Activated T-cell treated with anti-CD3 and anti-CD28 coated beads, Interleukin-2, amount 50 U/mL, for 72 hours (primary cell): ENCODE data around the gene DNAJA2. TPM values are rescaled to one million over a fixed set of nuclear protein-coding genes. Genes with fewer than 3 reads are reported as not detected.
"Not testable (repeated sequence)": the region's sequence is repeated elsewhere in the genome, so short reads cannot be mapped to it uniquely, and the experiment has no call there.

Experiments used
- ATAC-seq, 2 donors: fragments of 150-1000 bp; cut with Tn5 transposase; replicated peaks in 1 of 2; 2 replicates each; pipeline ENCODE4 v1.10.0; 2021; ENCODE audit warnings: moderate library complexity in 2 of 2, mild to moderate bottlenecking in 1 of 2
- DNase-seq, 2 donors: peaks; one replicate each; pipeline ENCODE4 v3.0.0; 2021 to 2022; ENCODE audit warnings: mixed read lengths in 1 of 2
- H3K27ac Mint-ChIP-seq: one replicate; pipeline ENCODE4 v1.8.0; 2022; ENCODE audit warnings: mild to moderate bottlenecking, moderate library complexity, mixed read lengths
- H3K27me3 Mint-ChIP-seq: one replicate; pipeline ENCODE4 v1.8.0; 2022; ENCODE audit warnings: low read depth, mixed read lengths
- H3K36me3 Mint-ChIP-seq, 2 donors: one replicate each; pipeline ENCODE4 v1.8.0; 2022; ENCODE audit warnings: mixed read lengths in 2 of 2, mild to moderate bottlenecking in 1 of 2; ENCODE audit not compliant: insufficient read depth in 2 of 2
- H3K4me1 Mint-ChIP-seq: one replicate; pipeline ENCODE4 v1.8.0; 2022; ENCODE audit warnings: low read depth, mixed read lengths
- H3K4me3 Mint-ChIP-seq, 2 donors: one replicate each; pipeline ENCODE4 v1.8.0; 2022; ENCODE audit warnings: mild to moderate bottlenecking in 2 of 2, mixed read lengths in 2 of 2, moderate library complexity in 2 of 2
- H3K9me3 Mint-ChIP-seq, 2 donors: one replicate each; pipeline ENCODE4 v1.8.0; 2022; ENCODE audit warnings: mixed read lengths in 2 of 2
- total RNA-seq, 2 donors: library from RNA; stranded (reverse); gene quantifications; one replicate each; pipeline ENCODE4 v1.2.3, GENCODE V29; 2022

DNAJA2 gene
- 10 to 100 TPM; 65.2 to 65.4 TPM for total RNA-seq

DNA sequence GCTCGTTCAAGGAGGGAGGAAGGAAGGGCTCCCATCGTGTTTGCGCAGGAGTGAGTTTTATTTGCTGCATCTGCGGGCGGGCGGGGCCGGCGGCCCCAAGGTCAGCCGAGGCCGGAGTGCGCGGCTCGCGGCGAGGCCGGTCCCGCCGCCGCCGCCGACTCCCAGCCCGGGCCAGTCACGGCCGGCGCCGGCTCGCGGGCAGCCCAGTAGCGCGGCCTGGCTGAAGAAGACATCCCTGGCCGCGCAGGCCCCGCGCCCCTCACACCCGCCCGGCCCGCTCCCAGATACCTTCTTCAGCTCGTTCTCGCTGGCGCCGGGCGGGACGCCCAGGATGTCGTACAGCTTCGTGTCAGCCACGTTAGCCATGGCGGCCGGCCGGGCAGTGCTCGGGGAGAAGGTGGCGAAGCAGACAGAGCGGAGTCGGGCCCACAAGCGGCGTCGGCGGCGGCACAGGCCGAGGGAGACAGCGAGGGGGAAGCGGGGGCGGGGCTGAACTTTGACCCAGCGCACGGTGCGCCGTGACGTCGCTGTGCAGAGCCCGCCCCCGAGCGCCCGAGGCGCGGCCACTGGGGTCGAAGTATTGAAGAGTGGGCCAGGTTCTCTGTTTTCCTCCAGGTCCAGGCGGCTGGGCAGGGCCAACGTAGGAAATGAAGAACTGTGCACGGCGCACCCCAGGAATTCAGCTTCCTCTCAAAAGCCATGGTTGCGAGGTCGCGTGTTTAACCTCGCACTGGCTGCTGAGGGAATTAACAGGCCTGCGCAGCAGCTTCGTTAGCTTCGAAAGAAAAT lies at the start of gene DNAJA2:
TSS of gene DNAJA2 (minus strand) at position 468 of the 789 bp plus-strand sequence. CDS start at position 366, 102 bp downstream.
- peak within 1 kb of the TSS; percentile 98 for H3K27ac Mint-ChIP-seq
- peak; percentile 93 to 95 for ATAC-seq
- H3K4me3 Mint-ChIP-seq: peak within 1 kb of the TSS; percentile 97 to 99
- peaks cover 12 to 17% of the 10 kb centered on the region in 2 donors for H3K36me3 Mint-ChIP-seq
- peak; percentile 95 to 96 for DNase-seq
- H3K4me1 Mint-ChIP-seq: peaks cover 72% of the 10 kb centered on the region
- H3K9me3 Mint-ChIP-seq: no peaks in the 10 kb centered on the region
- H3K27me3 Mint-ChIP-seq: no peaks in the 10 kb centered on the region

DNA sequence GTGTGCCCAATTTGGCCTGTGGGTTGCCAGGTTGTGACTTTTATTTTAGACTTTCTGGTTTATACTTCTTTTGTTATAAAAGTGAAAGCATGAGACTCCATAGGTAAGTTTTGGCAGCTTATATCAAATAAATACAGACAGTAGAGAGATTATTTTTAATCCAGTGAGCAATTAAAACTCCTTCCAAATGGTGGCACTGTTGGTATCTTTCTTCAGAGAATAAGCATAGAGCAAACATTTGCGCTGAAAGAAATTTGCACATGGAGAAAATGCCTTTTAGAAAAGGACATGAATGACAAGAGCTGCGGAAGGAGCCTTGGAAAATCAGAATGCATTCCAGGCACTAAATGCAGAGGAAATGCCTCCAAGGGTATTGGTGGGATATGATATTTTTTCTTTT lies 46.1 kb upstream of the DNAJA2 start:
- Mint-ChIP-seq H3K4me1 (peaks cover 16% of the 10 kb centered on the region), H3K27ac (no peak overlapping the region), H3K36me3 (no peaks in the 10 kb centered on the region), H3K9me3 (no peaks in the 10 kb centered on the region), H3K4me3 (no peak overlapping the region), H3K27me3 (no peaks in the 10 kb centered on the region)
- ATAC-seq: no peak
- DNase-seq: no peak

DNA sequence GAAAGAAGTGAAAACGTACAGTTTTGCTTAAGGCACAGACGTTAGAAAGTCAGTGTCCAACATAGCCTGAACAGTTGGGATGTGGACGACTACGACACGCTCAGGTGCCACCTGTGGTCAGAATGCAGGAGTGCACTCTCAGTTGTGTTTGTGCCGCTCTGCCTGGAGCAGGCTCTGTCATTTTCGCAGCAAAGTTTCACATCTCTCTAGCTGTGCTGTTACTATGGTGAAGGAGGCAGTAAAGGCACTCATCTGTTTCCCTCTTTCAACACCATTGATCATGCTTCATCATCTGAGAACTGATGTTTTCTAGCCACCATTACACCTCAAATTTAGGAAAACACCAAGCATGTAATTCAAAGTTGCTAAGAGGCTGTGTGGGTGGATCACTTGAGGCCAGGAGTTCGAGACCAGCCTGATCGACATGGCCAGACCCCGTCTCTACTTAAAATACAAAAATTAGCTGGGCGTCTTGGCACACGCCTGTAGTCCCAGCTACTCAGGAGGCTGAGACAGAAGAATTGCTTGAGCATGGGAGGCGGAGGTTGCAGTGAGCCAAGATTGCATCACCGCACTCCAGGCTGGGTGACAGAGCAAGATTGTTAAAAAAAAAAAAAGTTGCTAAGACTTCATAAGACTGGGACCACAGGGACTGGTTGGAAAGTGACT lies 44.9 kb upstream of the DNAJA2 start:
- peak; percentile 47 to 56 for DNase-seq
- peaks cover 16% of the 10 kb centered on the region for H3K4me1 Mint-ChIP-seq
- no peak overlapping the region for H3K4me3 Mint-ChIP-seq
- H3K9me3 Mint-ChIP-seq: no peaks in the 10 kb centered on the region
- H3K27ac Mint-ChIP-seq: no peak overlapping the region
- peak; percentile 93 to 97 for ATAC-seq
- no peaks in the 10 kb centered on the region for H3K27me3 Mint-ChIP-seq
- H3K36me3 Mint-ChIP-seq: no peaks in the 10 kb centered on the region

DNA sequence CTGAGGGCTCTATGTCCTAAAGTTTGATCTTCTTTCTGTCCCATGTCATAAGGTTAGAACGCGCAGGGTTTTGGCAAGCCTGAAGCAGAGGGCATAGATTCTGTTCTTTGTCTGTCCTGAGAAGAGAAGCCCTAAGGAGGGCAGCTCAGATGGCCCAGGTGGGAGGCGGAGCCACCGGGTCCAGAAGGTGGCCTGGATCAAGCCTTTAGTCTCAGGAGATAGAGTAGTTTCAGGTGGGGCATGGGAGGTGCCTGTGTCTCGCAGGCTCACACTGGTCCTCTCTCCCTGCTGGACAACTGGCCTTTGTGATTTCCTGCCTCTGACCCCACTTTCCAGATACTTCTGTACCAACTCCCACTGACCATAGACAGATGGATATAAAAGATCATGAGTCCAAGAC lies 44.2 kb upstream of the DNAJA2 start:
- no peak for DNase-seq
- H3K36me3 Mint-ChIP-seq: no peaks in the 10 kb centered on the region
- H3K4me1 Mint-ChIP-seq: peaks cover 16% of the 10 kb centered on the region
- no peak overlapping the region for H3K4me3 Mint-ChIP-seq
- no peaks in the 10 kb centered on the region for H3K27me3 Mint-ChIP-seq
- H3K9me3 Mint-ChIP-seq: no peaks in the 10 kb centered on the region
- ATAC-seq: no peak
- no peak overlapping the region for H3K27ac Mint-ChIP-seq

DNA sequence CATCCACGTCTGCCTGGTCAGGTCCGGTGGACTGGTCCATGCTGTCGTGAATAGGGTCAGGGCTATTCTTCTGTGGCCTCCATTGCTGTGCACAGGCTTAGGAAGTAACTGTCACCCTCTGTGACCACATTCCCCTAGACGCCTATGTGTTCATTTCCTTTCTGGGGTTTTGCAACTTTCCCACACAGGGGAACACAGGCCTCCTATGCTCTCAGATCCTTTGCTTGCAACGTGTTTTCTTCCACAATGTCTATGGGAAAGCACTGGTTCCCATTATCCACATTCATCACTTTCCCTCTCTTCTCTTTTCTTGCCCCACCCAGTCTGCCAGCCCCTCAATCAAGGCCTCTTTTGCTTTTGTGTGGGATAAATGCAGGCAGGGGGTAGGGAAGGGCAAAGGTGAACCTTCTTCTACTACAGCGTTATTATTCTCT lies 43.2 kb upstream of the DNAJA2 start:
- no peak overlapping the region for H3K27ac Mint-ChIP-seq
- H3K4me1 Mint-ChIP-seq: peaks cover 16% of the 10 kb centered on the region
- no peaks in the 10 kb centered on the region for H3K27me3 Mint-ChIP-seq
- H3K36me3 Mint-ChIP-seq: no peaks in the 10 kb centered on the region
- peak; percentile 80 for ATAC-seq
- DNase-seq: peak in 1 of 2 donors; percentile 22
- peak overlapping the region in 1 of 2 donors; percentile 2 for H3K4me3 Mint-ChIP-seq
- no peaks in the 10 kb centered on the region for H3K9me3 Mint-ChIP-seq

DNA sequence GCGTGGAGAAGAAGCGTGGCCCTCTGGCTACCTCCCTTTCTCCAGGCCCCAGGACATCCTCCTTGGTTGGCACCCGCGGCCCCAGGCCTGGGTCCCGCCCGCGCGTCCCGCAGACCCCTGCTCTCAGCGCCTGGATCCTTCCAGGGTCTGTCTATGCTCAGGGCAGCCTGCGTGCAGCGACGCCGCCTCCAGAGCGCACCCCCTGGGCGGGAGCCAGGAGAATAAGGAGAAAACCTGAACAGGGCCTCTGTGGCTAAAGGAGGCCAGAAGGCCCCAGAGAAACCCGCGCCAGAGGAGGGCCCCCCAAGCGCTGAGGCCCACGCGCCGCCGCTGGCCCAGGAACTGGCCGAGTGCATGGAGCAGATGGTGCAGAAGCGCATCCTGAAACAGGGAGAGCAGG lies 40.4 kb upstream of the DNAJA2 start:
- no peak overlapping the region for H3K27ac Mint-ChIP-seq
- no peaks in the 10 kb centered on the region for H3K27me3 Mint-ChIP-seq
- no peak overlapping the region for H3K4me3 Mint-ChIP-seq
- H3K4me1 Mint-ChIP-seq: peaks cover 16% of the 10 kb centered on the region
- H3K9me3 Mint-ChIP-seq: no peaks in the 10 kb centered on the region
- ATAC-seq: no peak
- DNase-seq: no peak
- no peaks in the 10 kb centered on the region for H3K36me3 Mint-ChIP-seq

DNA sequence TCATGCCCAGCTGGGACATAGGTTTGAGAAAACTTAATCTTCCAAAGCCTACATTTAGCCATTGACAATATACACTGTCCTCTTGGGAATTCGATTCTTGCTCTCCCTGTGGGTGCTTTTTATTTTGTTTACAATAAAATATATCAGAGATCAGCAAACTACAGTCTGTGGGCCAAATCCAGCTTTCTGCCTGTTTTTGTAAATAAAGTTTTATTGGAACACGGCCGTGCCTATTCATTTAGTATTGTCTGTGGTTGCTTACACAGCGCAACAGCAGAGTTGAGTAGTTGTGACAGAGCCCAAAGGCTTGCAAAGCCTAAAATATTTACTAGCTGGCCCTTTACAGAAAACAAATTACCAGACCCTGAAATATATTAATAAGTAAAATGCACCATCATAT lies 39.7 kb upstream of the DNAJA2 start:
- Mint-ChIP-seq H3K27me3 (no peaks in the 10 kb centered on the region), H3K36me3 (no peaks in the 10 kb centered on the region), H3K4me3 (no peak overlapping the region), H3K4me1 (peaks cover 16% of the 10 kb centered on the region), H3K9me3 (no peaks in the 10 kb centered on the region), H3K27ac (no peak overlapping the region)
- ATAC-seq: no peak
- DNase-seq: no peak

DNA sequence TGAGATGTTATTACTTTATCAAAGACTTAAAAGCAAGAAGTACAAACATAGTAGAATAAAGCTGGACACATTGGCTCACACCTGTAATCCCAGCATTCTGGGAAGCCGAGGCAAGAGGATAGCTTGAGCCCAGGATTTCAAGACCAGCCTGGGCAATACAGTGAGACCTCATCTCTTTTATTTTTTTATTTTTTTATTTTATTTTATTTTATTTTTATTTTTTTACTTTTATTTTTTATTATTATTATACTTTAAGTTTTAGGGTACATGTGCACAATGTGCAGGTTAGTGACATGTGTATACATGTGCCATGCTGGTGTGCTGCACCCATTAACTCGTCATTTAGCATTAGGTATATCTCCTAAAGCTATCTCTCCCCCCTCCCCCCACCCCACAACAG lies 37.3 kb upstream of the DNAJA2 start:
- not testable (repeated sequence) for H3K27ac Mint-ChIP-seq, H3K9me3 Mint-ChIP-seq, DNase-seq, H3K27me3 Mint-ChIP-seq, H3K36me3 Mint-ChIP-seq, H3K4me1 Mint-ChIP-seq, ATAC-seq, H3K4me3 Mint-ChIP-seq

DNA sequence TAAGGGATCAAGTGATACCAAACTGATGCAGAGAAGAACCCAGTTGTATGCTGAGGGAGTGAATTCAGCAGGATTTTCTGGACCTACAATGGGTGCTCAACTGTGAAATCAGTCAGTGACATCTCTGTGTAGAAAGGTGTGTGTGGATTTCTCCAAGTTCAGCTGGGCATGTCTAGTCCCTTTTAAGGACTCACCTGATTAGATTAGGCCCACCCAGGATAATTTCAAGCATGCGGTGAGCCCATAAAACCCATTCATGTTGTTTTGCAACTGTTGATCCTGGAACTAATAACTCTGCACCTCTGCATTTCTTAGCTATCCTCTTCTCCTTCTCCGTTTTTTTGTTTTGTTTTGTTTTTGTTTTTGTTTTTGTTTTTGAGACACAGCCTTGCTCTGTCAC lies 35.1 kb upstream of the DNAJA2 start:
- no peak for ATAC-seq
- H3K36me3 Mint-ChIP-seq: no peaks in the 10 kb centered on the region
- H3K27ac Mint-ChIP-seq: no peak overlapping the region
- no peaks in the 10 kb centered on the region for H3K4me1 Mint-ChIP-seq
- H3K27me3 Mint-ChIP-seq: no peaks in the 10 kb centered on the region
- no peak for DNase-seq
- H3K9me3 Mint-ChIP-seq: no peaks in the 10 kb centered on the region
- H3K4me3 Mint-ChIP-seq: no peak overlapping the region

DNA sequence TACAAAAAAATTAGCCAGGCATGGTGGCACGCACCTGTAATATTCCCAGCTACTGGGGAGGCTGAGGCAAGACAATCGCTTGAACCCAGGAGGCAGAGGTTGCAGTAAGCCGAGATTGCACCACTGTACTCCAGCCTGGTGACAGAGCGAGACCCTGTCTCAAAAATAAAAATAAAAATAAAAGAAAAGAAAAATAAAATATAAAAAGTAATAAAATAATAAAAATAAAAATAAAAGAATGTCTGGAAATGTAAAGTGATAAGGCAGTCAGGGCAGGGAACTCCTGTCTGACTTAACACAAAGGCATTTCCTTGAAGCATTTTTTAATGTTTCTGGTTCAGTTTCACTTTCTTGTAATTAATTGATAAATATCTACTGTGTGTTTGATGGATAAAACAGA lies 34.7 kb upstream of the DNAJA2 start:
- no peaks in the 10 kb centered on the region for H3K9me3 Mint-ChIP-seq
- H3K27me3 Mint-ChIP-seq: no peaks in the 10 kb centered on the region
- ATAC-seq (no peak), DNase-seq (no peak)
- H3K4me1 Mint-ChIP-seq: no peaks in the 10 kb centered on the region
- no peak overlapping the region for H3K27ac Mint-ChIP-seq
- no peak overlapping the region for H3K4me3 Mint-ChIP-seq
- no peaks in the 10 kb centered on the region for H3K36me3 Mint-ChIP-seq

DNA sequence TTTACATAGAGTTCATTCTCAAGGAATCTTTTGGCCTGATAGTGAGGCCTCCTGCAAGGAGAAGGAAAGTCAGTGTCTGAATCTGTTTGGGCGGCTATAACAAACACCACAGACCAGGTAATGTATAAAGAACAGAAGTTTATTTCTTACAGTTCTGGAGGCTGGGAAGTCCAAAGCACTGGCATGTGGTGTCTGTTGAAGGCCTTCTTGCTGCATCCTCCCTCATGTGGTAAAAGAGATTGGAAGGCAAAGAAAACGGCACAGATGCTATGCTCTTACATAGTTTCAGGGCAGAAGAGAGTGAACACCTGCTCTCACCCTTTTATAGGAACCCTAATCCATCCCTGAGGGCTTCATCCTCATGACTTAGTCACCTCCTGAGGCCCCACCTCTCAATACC lies 31.2 kb upstream of the DNAJA2 start:
- Mint-ChIP-seq H3K36me3 (no peaks in the 10 kb centered on the region), H3K27me3 (no peaks in the 10 kb centered on the region), H3K9me3 (no peaks in the 10 kb centered on the region), H3K27ac (no peak overlapping the region), H3K4me3 (no peak overlapping the region), H3K4me1 (no peaks in the 10 kb centered on the region)
- ATAC-seq (no peak), DNase-seq (no peak)

DNA sequence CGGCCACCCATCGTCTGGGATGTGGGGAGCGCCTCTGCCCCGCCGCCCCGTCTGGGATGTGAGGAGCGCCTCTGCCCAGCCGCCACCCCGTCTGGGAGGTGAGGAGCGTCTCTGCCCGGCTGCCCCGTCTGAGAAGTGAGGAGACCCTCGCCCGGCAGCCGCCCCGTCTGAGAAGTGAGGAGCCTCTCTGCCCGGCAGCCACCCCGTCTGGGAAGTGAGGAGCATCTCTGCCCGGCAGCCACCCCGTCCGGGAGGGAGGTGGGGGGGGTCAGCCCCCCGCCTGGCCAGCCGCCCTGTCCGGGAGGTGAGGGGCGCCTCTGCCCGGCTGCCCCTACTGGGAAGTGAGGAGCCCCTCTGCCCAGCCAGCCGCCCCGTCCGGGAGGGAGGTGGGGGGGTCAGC lies 26.6 kb upstream of the DNAJA2 start:
- not testable (repeated sequence) for H3K4me3 Mint-ChIP-seq, H3K27me3 Mint-ChIP-seq, H3K36me3 Mint-ChIP-seq, H3K27ac Mint-ChIP-seq, H3K4me1 Mint-ChIP-seq, DNase-seq, H3K9me3 Mint-ChIP-seq, ATAC-seq

DNA sequence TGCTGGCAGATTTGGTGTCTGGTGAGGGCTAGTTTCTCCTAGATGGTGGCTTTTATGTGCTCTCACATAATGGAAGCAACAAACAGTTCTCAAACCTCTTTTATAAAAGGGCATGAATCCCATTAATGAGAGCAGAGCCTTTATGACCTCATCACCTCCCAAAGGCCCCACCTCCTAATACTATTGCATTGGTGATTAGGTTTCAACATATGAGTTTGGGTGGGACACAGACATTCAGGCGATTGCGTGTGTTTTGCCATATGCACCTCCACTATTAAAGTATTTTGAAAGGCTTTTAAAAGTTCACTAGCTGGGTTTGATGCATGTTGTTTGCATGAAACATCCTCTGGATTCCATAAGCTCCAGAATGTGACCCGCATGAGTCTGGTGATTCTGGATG lies 24.4 kb upstream of the DNAJA2 start:
- Mint-ChIP-seq H3K4me1 (no peaks in the 10 kb centered on the region), H3K27ac (no peak overlapping the region), H3K27me3 (no peaks in the 10 kb centered on the region), H3K9me3 (no peaks in the 10 kb centered on the region), H3K4me3 (no peak overlapping the region), H3K36me3 (no peaks in the 10 kb centered on the region)
- DNase-seq (no peak), ATAC-seq (no peak)
